Vagina (tissue), 2 donors: ENCODE data around the gene ATL1.

Experiments used
- POLR2A ChIP-seq, 2 donors: fragments of 450-650 bp; IDR thresholded peaks; one replicate each; pipeline ENCODE4 v1.6.1; 2017; ENCODE audit warnings: antibody characterized with exemption in 2 of 2, mild to moderate bottlenecking in 2 of 2, moderate library complexity in 2 of 2
- POLR2AphosphoS5 ChIP-seq, 2 donors: sonication (generic); formaldehyde crosslinking; IDR thresholded peaks; one replicate each; pipeline ENCODE4 v1.9.0; 2017; ENCODE audit warnings: antibody characterized with exemption in 2 of 2, mild to moderate bottlenecking in 2 of 2, low read depth in 1 of 2; ENCODE audit not compliant: insufficient read depth in 1 of 2
- TF ChIP-seq, protein P1 (sequence below), 3 experiments: fragments of 450-650 bp in 2 of 3; fragments of 200-600 bp in 1 of 3; sonication (generic) in 1 of 3; IDR thresholded peaks; one replicate each; pipeline ENCODE4 v1.5.1; 2017 to 2019; ENCODE audit warnings: antibody characterized with exemption in 3 of 3, mild to moderate bottlenecking in 2 of 3, moderate library complexity in 2 of 3

- TF ChIP-seq, protein P1, sequence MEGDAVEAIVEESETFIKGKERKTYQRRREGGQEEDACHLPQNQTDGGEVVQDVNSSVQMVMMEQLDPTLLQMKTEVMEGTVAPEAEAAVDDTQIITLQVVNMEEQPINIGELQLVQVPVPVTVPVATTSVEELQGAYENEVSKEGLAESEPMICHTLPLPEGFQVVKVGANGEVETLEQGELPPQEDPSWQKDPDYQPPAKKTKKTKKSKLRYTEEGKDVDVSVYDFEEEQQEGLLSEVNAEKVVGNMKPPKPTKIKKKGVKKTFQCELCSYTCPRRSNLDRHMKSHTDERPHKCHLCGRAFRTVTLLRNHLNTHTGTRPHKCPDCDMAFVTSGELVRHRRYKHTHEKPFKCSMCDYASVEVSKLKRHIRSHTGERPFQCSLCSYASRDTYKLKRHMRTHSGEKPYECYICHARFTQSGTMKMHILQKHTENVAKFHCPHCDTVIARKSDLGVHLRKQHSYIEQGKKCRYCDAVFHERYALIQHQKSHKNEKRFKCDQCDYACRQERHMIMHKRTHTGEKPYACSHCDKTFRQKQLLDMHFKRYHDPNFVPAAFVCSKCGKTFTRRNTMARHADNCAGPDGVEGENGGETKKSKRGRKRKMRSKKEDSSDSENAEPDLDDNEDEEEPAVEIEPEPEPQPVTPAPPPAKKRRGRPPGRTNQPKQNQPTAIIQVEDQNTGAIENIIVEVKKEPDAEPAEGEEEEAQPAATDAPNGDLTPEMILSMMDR (IDR thresholded peaks at IDR 0.05), result no peak
- TF ChIP-seq POLR2A (IDR thresholded peaks at IDR 0.05) (no peak), POLR2AphosphoS5 (IDR thresholded peaks at IDR 0.05; ENCODE audit: insufficient read depth in 1 of 2, low read depth in 1 of 2) (no peak)
Measured at GRCh38 chr14:50601394-50601793, 41.4 kb downstream of the ATL1 start.
